Stomach (tissue), 9 donors: ENCODE data around the gene OPN1SW. TPM values are rescaled to one million over a fixed set of nuclear protein-coding genes. Genes with fewer than 3 reads are reported as not detected.

Source experiments
- DNase-seq, 2 donors: peaks; one replicate each; pipeline versions ENCODE4 v3.0.0 to v3.0.0-alpha.2; 2013 to 2019
- H3K27ac ChIP-seq, 5 donors: fragments of 200-600 bp in 4 of 5; sonication (generic) in 4 of 5; one replicate each; pipeline ENCODE4 v1.5.1; 2013 to 2019; ENCODE audit warnings: mild to moderate bottlenecking in 1 of 5, moderate library complexity in 1 of 5
- H3K27me3 ChIP-seq, 3 donors: fragments of 200-600 bp; sonication (generic); one replicate each; pipeline ENCODE4 v1.5.1; 2017 to 2019; ENCODE audit warnings: mixed run types in 1 of 3
- H3K36me3 ChIP-seq, 4 donors: fragments of 200-600 bp; sonication (generic); 1 replicate in 3 of 4; 2 replicates in 1 of 4; pipeline ENCODE4 v1.5.1; 2016 to 2019
- H3K4me1 ChIP-seq, 4 donors: fragments of 200-600 bp; sonication (generic); one replicate each; pipeline ENCODE4 v1.5.1; 2016 to 2019
- H3K4me3 ChIP-seq, 4 donors: fragments of 200-600 bp; sonication (generic) in 3 of 4; one replicate each; pipeline ENCODE4 v1.5.1; 2016 to 2019; ENCODE audit warnings: mild to moderate bottlenecking in 1 of 4
- H3K9me3 ChIP-seq, 4 donors: fragments of 200-600 bp; sonication (generic); one replicate each; pipeline ENCODE4 v1.5.1; 2016 to 2019
- EP300 ChIP-seq: sonication (generic); formaldehyde crosslinking; IDR thresholded peaks from one replicate; pipeline ENCODE4 v1.6.1; 2017; ENCODE audit warnings: antibody characterized with exemption
- POLR2A ChIP-seq, 4 donors: fragments of 450-650 bp; IDR thresholded peaks; one replicate each; pipeline ENCODE4 v1.6.1; 2016; ENCODE audit warnings: antibody characterized with exemption in 4 of 4, control low read depth in 2 of 4, mild to moderate bottlenecking in 1 of 4, moderate library complexity in 1 of 4
- POLR2AphosphoS5 ChIP-seq, 3 donors: sonication (generic); formaldehyde crosslinking; IDR thresholded peaks; one replicate each; pipeline ENCODE4 v1.6.1; 2016; ENCODE audit warnings: antibody characterized with exemption in 3 of 3
- WGBS, 5 donors: extraction: QIAGEN DNeasy Blood & Tissue Kit in 3 of 5; methylation state at CpG; one replicate each; pipeline versions ENCODE4 v1.1.5 to v1.1.7; 2013 to 2018; 5-methylcytosine and 5-hydroxymethylcytosine counted together
- intact Hi-C: fragments of 100-400 bp; cut with DNase I; formaldehyde crosslinking; loops from one replicate; pipeline ENCODE4 v1.15.1; 2023; ENCODE audit warnings: low total_unique reads
- polyA plus RNA-seq, 3 donors: library from polyadenylated mRNA; stranded (reverse); fragments of 200-250 nt; gene quantifications; one replicate each; pipeline ENCODE4 v1.2.3, GENCODE V29; 2013
- total RNA-seq, 5 donors: library from RNA; depleted of rRNA; stranded (reverse); fragments of >200 nt; gene quantifications; one replicate each; pipeline versions ENCODE4 v1.1.0 to v1.2.3, GENCODE V29; 2014 to 2016
- TF ChIP-seq, protein P1 (sequence below), 7 experiments: fragments of 450-650 bp in 4 of 7; fragments of 200-600 bp in 3 of 7; sonication (generic) in 3 of 7; IDR thresholded peaks; one replicate each; pipeline ENCODE4 v1.5.1; 2016 to 2019; ENCODE audit warnings: antibody characterized with exemption in 7 of 7, control low read depth in 2 of 7, mild to moderate bottlenecking in 1 of 7
- donor health status: healthy with polysubstance abuse.
- donor health status: Bipolar disorder and iron deficiency.
- donor health status: healthy.

The OPN1SW gene
- total and polyA plus RNA-seq, 8 donors: not detected

DNA sequence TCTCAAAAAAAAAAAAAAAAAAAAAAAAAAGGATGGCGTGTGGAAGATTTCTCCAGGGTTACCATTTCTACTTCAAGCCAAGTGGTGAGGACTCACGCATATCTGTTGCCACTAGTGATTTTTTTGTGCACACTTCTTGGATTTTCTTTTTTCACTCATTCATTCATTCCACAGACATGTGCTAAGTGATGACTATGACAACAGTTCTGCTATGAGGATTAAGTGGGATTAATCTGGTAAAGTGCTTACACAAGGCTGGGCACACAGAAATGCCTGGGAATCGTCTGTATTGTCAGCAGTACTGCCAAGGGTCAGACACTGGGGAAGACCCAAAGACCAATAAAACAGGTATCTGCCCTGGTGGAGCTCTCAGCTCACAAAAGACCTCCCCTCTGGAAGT lies 6.3 kb upstream of the OPN1SW start:
- WGBS, 5 donors: 60 to 77% (median 74%) methylated on average over 3 of the region's 3 CpGs
- intact Hi-C loops: no loop called here
- no peak for DNase-seq
- peak overlapping the region in 3 of 5 donors; percentile 61 to 83 (median 62) for H3K27ac ChIP-seq
- peaks cover 0 to 21% (median 9%) of the 10 kb centered on the region in 4 donors for H3K4me1 ChIP-seq
- no peaks in the 10 kb centered on the region for H3K27me3 ChIP-seq
- TF ChIP-seq, protein P1, sequence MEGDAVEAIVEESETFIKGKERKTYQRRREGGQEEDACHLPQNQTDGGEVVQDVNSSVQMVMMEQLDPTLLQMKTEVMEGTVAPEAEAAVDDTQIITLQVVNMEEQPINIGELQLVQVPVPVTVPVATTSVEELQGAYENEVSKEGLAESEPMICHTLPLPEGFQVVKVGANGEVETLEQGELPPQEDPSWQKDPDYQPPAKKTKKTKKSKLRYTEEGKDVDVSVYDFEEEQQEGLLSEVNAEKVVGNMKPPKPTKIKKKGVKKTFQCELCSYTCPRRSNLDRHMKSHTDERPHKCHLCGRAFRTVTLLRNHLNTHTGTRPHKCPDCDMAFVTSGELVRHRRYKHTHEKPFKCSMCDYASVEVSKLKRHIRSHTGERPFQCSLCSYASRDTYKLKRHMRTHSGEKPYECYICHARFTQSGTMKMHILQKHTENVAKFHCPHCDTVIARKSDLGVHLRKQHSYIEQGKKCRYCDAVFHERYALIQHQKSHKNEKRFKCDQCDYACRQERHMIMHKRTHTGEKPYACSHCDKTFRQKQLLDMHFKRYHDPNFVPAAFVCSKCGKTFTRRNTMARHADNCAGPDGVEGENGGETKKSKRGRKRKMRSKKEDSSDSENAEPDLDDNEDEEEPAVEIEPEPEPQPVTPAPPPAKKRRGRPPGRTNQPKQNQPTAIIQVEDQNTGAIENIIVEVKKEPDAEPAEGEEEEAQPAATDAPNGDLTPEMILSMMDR (IDR thresholded peaks at IDR 0.05): no peak
- peak in 2 of 3 donors; percentile 52 to 67 for TF ChIP-seq POLR2AphosphoS5 (IDR thresholded peaks at IDR 0.05)
- peaks cover 0 to 12% (median 3%) of the 10 kb centered on the region in 4 donors for H3K9me3 ChIP-seq
- H3K36me3 ChIP-seq: no peaks in the 10 kb centered on the region
- no peak overlapping the region for H3K4me3 ChIP-seq

GRCh38 chr7:128781126-128781525 lies 5.5 kb upstream of the OPN1SW start:
- H3K27me3 ChIP-seq: no peaks in the 10 kb centered on the region
- peak in 1 of 2 donors; percentile 70 for DNase-seq
- H3K4me3 ChIP-seq: no peak overlapping the region
- peaks cover 0 to 21% (median 9%) of the 10 kb centered on the region in 4 donors for H3K4me1 ChIP-seq
- WGBS, 5 donors: 64 to 86% (median 81%) methylated on average over 5 of the region's 5 CpGs
- TF ChIP-seq POLR2AphosphoS5 (IDR thresholded peaks at IDR 0.05): peak in 2 of 3 donors; percentile 21 to 29
- no peak for TF ChIP-seq POLR2A (IDR thresholded peaks at IDR 0.05)
- peak overlapping the region in 3 of 5 donors; percentile 58 to 83 (median 61) for H3K27ac ChIP-seq
- intact Hi-C loops: no loop called here
- no peaks in the 10 kb centered on the region for H3K36me3 ChIP-seq
- H3K9me3 ChIP-seq: peaks cover 0 to 12% (median 3%) of the 10 kb centered on the region in 4 donors

DNA sequence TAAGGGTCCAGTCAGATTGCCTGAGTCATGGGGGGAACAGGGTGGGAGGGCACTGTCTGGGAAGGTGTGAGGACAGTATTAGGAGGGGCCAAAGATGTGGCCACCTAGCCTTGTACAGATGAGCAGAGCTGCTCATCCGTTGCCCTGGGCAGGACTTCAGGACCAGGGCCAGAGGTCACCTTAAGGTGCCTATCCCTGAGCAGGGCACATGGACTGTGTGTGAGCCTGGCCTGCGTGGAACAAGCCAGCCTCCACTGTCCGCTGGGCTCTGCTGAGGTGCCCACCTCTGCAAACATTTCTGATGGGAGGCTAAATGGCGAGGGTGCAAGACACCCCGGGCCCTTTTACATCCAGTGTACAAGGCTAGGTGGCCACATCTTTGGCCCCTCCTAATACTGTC lies 3.4 kb upstream of the OPN1SW start:
- TF ChIP-seq EP300 (no peak), POLR2A (IDR thresholded peaks at IDR 0.05) (no peak), POLR2AphosphoS5 (IDR thresholded peaks at IDR 0.05) (no peak)
- TF ChIP-seq, protein P1 (IDR thresholded peaks at IDR 0.05): no peak
- WGBS, 5 donors: 96 to 100% (median 97%) methylated on average over 4 to 5 of the region's 5 CpGs
- no peak for DNase-seq
- peaks cover 0 to 21% (median 9%) of the 10 kb centered on the region in 4 donors for H3K4me1 ChIP-seq
- peaks cover 0 to 5% (median under 1%) of the 10 kb centered on the region in 4 donors for H3K36me3 ChIP-seq
- H3K27me3 ChIP-seq: no peaks in the 10 kb centered on the region
- H3K9me3 ChIP-seq: peaks cover 0 to 12% (median 3%) of the 10 kb centered on the region in 4 donors
- H3K27ac ChIP-seq: no peak overlapping the region
- intact Hi-C loops: no loop called here
- H3K4me3 ChIP-seq: no peak overlapping the region

GRCh38 chr7:128777156-128778123 lies 1.8 kb upstream of the OPN1SW start:
- no peak for TF ChIP-seq EP300
- no peak for TF ChIP-seq POLR2AphosphoS5 (IDR thresholded peaks at IDR 0.05)
- no peak for TF ChIP-seq POLR2A (IDR thresholded peaks at IDR 0.05)
- TF ChIP-seq, protein P1 (IDR thresholded peaks at IDR 0.05): no peak
- H3K27ac ChIP-seq: peak overlapping the region in 1 of 5 donors; percentile 30
- DNase-seq: no peak
- H3K9me3 ChIP-seq: peaks cover 0 to 12% (median 3%) of the 10 kb centered on the region in 4 donors
- intact Hi-C loops: no loop called here
- WGBS, 5 donors: 19 to 42% (median 27%) methylated on average over 5 of the region's 5 CpGs
- peaks cover 0 to 6% (median 2%) of the 10 kb centered on the region in 4 donors for H3K4me1 ChIP-seq
- no peaks in the 10 kb centered on the region for H3K27me3 ChIP-seq
- H3K4me3 ChIP-seq: no peak overlapping the region
- peaks cover 0 to 20% (median 15%) of the 10 kb centered on the region in 4 donors for H3K36me3 ChIP-seq
